Measurements from ENCODE around the gene ADD3. TPM values are rescaled to one million over a fixed set of nuclear protein-coding genes. Genes with fewer than 3 reads are reported as not detected.

Gene ADD3
- total and polyA plus RNA-seq, 2 donors (not counting 3 experiments of a cell fraction or from before 2014, with no cell fraction given): 14.9 to 55.2 TPM

DNA sequence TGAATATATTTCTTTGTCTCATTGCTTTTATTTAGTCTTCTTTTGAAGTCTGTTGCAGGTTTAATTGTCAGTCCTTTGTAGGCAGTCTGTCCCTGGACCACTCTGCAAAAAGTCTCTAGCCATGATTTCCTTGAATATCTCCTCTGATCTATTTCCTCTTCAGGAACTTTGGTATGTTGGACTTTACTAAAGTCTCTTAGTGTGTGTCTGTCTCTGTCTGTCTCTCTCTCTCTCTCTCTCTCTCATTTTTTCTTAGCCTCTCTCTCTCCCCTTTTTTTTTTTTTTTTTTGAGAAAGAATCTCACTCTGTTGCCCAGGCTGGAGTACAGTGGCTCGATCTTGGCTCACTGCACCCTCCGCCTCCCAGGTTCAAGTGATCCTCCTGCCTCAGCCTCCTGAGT, 57.5 kb downstream of the ADD3 start:
- Histone ChIP-seq H3K79me2 (ENCODE audit: control insufficient read depth, insufficient read depth, low read length) (no peaks in the 10 kb centered on the region), H3K27ac (ENCODE audit: insufficient read depth, low read depth, low read length) (no peak overlapping the region), H4K20me1 (replicated peaks; ENCODE audit: control insufficient read depth, extremely low read depth, insufficient read depth, low read length) (no peaks in the 10 kb centered on the region), H3K27me3 (ENCODE audit: control insufficient read depth in 2 of 2, insufficient read depth in 2 of 2, low read length in 2 of 2) (no peaks in the 10 kb centered on the region), H2AFZ (ENCODE audit: low read depth, low read length) (no peak overlapping the region), H3K36me3 (ENCODE audit: control insufficient read depth in 2 of 2, extremely low read depth in 1 of 2, insufficient read depth in 2 of 2, low read length in 2 of 2) (no peaks in the 10 kb centered on the region), H3K9ac (replicated peaks; ENCODE audit: extremely low read depth, insufficient read depth, low read length) (no peak overlapping the region), H3K9me3 (replicated peaks; ENCODE audit: control insufficient read depth, insufficient read depth, low read length) (no peaks in the 10 kb centered on the region), H3K4me1 (ENCODE audit: control insufficient read depth, extremely low read depth, insufficient read depth, low read length) (peaks cover 5% of the 10 kb centered on the region), H3K4me2 (ENCODE audit: insufficient read depth, low read length) (no peak overlapping the region), H3K9me1 (replicated peaks; ENCODE audit: control insufficient read depth, extremely low read depth, insufficient read depth, low read length) (no peaks in the 10 kb centered on the region), H3K4me3 (replicated peaks in 1 of 3; ENCODE audit: insufficient read depth in 1 of 3, low read depth in 1 of 3, low read length in 3 of 3) (no peak overlapping the region)
- TF ChIP-seq CTCF (IDR thresholded peaks at IDR 0.05; ENCODE audit: extremely low read depth in 1 of 2, insufficient read depth in 1 of 2, low read depth in 1 of 2, low read length in 2 of 2) (no peak), FOS (IDR thresholded peaks at IDR 0.05; ENCODE audit: borderline replicate concordance, insufficient read depth, low read length) (no peak), GATA2 (IDR thresholded peaks at IDR 0.05; ENCODE audit: insufficient read depth, insufficient read length, low read depth, low read length) (no peak), POLR2A (IDR thresholded peaks at IDR 0.05; ENCODE audit: low read depth, low read length) (no peak), MYC (IDR thresholded peaks at IDR 0.05; ENCODE audit: low read depth, low read length) (no peak), JUN (IDR thresholded peaks at IDR 0.05; ENCODE audit: borderline replicate concordance, insufficient read depth, insufficient read length, low read depth) (no peak), POLR2AphosphoS5 (IDR thresholded peaks at IDR 0.05; ENCODE audit: insufficient read depth, low read depth, low read length) (no peak), EZH2 (IDR thresholded peaks at IDR 0.05; ENCODE audit: borderline replicate concordance, low read depth, low read length, severe bottlenecking) (no peak)
- TF ChIP-seq, protein P1, sequence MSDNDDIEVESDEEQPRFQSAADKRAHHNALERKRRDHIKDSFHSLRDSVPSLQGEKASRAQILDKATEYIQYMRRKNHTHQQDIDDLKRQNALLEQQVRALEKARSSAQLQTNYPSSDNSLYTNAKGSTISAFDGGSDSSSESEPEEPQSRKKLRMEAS (IDR thresholded peaks at IDR 0.05; ENCODE audit: insufficient read depth, insufficient read length): no peak
- ChIA-PET POLR2A (no interaction called here), CTCF (interaction anchor here (1.0 kb wide), 1 partner anchor 10 kb away, joined by 4 read pairs; no protein-coding TSS in a partner anchor)
- BruUV-seq (replicated peaks): no TSS peak
- DNase-seq (ENCODE audit: low read depth, low spot score) (no peak), FAIRE-seq (no peak)
- intact Hi-C loops (cut with micrococcal nuclease) (no loop called here), dilution Hi-C loops (cut with MboI; ENCODE audit: extremely low pct_ligation_motif_present, low sequenced_read_pairs) (no loop called here)
